Ishikawa (cell line): Measurements from ENCODE around the gene PAK5.

ENCODE experiments used
- CEBPB ChIP-seq: IDR thresholded peaks from 2 replicates; pipeline ENCODE4 v1.6.1; 2012
- CREB1 ChIP-seq: IDR thresholded peaks from 2 replicates; pipeline ENCODE4 v1.6.1; 2012; ENCODE audit warnings: low read depth
- EGR1 ChIP-seq: IDR thresholded peaks from 2 replicates; pipeline ENCODE4 v1.6.1; 2012
- EP300 ChIP-seq: IDR thresholded peaks from 2 replicates; pipeline ENCODE4 v1.6.1; 2012; ENCODE audit warnings: borderline replicate concordance
- FOXM1 ChIP-seq: IDR thresholded peaks from 2 replicates; pipeline ENCODE4 v1.6.1; 2012; ENCODE audit warnings: low read depth, borderline replicate concordance
- MAX ChIP-seq: IDR thresholded peaks from 2 replicates; pipeline ENCODE4 v1.6.1; 2012
- NFIC ChIP-seq: IDR thresholded peaks from 2 replicates; pipeline ENCODE4 v1.6.1; 2012
- RAD21 ChIP-seq: IDR thresholded peaks from 2 replicates; pipeline ENCODE4 v1.6.1; 2012; ENCODE audit warnings: low read depth
- REST ChIP-seq: IDR thresholded peaks from 2 replicates; pipeline ENCODE4 v1.6.1; 2012; ENCODE audit warnings: low read depth, mild to moderate bottlenecking
- TAF1 ChIP-seq: IDR thresholded peaks from 2 replicates; pipeline ENCODE4 v1.6.1; 2012; ENCODE audit warnings: low read depth, mild to moderate bottlenecking
- TCF12 ChIP-seq: IDR thresholded peaks from 2 replicates; pipeline ENCODE4 v1.6.1; 2012; ENCODE audit warnings: low read depth
- TEAD4 ChIP-seq: IDR thresholded peaks from 2 replicates; pipeline ENCODE4 v1.6.1; 2012
- USF1 ChIP-seq: IDR thresholded peaks from 2 replicates; pipeline ENCODE4 v1.6.1; 2012
- YY1 ChIP-seq: IDR thresholded peaks from 2 replicates; pipeline ENCODE4 v1.6.1; 2012; ENCODE audit warnings: low read depth
- ZBTB7A ChIP-seq: IDR thresholded peaks from 2 replicates; pipeline ENCODE4 v1.6.1; 2012; ENCODE audit warnings: low read depth

PAK5 gene

GRCh38 chr20:9677100-9677623 lies 161.7 kb downstream of the PAK5 start:
- TF ChIP-seq EGR1 = no peak
- TF ChIP-seq CEBPB = no peak
- TF ChIP-seq FOXM1 = no peak
- TF ChIP-seq MAX = no peak
- no peak for TF ChIP-seq TEAD4
- TF ChIP-seq ZBTB7A = no peak
- no peak for TF ChIP-seq EP300
- TF ChIP-seq NFIC = no peak
- no peak for TF ChIP-seq RAD21
- TF ChIP-seq YY1 = no peak
- TF ChIP-seq TAF1 = no peak

- no peak for TF ChIP-seq RAD21
- no peak for TF ChIP-seq ZBTB7A
- TF ChIP-seq REST = no peak
- no peak for TF ChIP-seq USF1
- TF ChIP-seq TAF1 = no peak
- no peak for TF ChIP-seq NFIC
- TF ChIP-seq EGR1 = no peak
- TF ChIP-seq FOXM1 = no peak
- TF ChIP-seq EP300 = no peak
- no peak for TF ChIP-seq TEAD4
- TF ChIP-seq CREB1 = no peak
- TF ChIP-seq CEBPB = no peak
- no peak for TF ChIP-seq MAX
- no peak for TF ChIP-seq YY1
- TF ChIP-seq TCF12 = no peak
Observed at GRCh38 chr20:9672981-9673380, 165.9 kb downstream of the PAK5 start.

- TF ChIP-seq TAF1 (no peak), FOXM1 (no peak), CEBPB (no peak), MAX (no peak), EP300 (no peak), CREB1 (no peak), TCF12 (no peak), USF1 (no peak), YY1 (no peak), REST (no peak), RAD21 (no peak), TEAD4 (no peak), EGR1 (no peak), ZBTB7A (no peak), NFIC (no peak)
Observed at GRCh38 chr20:9672027-9672426, 166.8 kb downstream of the PAK5 start.

GRCh38 chr20:9668381-9668780 lies 170.5 kb downstream of the PAK5 start:
- TF ChIP-seq EGR1 (no peak), TCF12 (no peak), REST (no peak), FOXM1 (no peak), CEBPB (no peak), ZBTB7A (no peak), USF1 (no peak), CREB1 (no peak), NFIC (no peak), TAF1 (no peak), RAD21 (no peak), YY1 (no peak), EP300 (no peak), TEAD4 (no peak), MAX (no peak)
